ENCODE data around the gene GATA6. TPM values are rescaled to one million over a fixed set of nuclear protein-coding genes. Genes with fewer than 3 reads are reported as not detected.

The GATA6 gene
- total and polyA plus RNA-seq, 7 experiments from 2014 or later, result 0.19 to 0.44 TPM; not detected in 5

- ChIA-PET CTCF (no interaction called here), POLR2A (no interaction called here)
These were observed 16.5 kb downstream of the GATA6 start for GRCh38 chr18:22185771-22186386.

DNA sequence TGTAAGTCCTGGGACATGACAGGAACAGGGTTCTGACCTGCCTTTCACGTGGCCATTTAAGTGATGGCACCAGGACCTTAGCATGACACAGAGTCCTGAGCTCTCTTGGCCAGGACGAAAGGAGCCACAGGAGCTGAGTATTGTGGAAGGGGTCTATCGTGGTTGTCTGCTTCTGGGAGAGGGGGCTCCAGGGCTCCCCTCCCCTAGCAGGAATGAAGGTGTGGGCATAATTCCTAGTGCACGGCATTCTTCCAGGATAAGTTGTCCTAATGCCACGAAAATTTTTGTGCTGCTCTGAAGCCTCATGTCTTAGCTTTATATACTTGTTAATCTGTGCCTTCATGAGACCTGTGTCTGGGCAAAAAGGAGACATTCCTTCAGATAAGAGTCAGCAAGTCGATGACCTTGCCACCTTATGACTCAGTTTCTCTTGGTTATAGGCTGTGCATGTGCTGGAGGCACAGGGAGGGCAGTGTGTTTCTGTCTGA lies 17.1 kb downstream of the GATA6 start:
- Histone ChIP-seq H3K9me3 (ENCODE audit: control insufficient read depth in 2 of 3, low read length in 3 of 3) (no peaks in the 10 kb centered on the region), H3K27me3 (ENCODE audit: control insufficient read depth in 2 of 2, insufficient read depth in 2 of 2, low read length in 2 of 2) (peaks cover 0 to 3% of the 10 kb centered on the region in 2 donors), H3K27ac (ENCODE audit: low read depth, low read length) (no peak overlapping the region), H3K36me3 (ENCODE audit: control insufficient read depth in 2 of 3, insufficient read depth in 3 of 3, low read length in 3 of 3) (no peaks in the 10 kb centered on the region), H3K4me3 (ENCODE audit: low read length) (no peak overlapping the region), H3K4me1 (ENCODE audit: control insufficient read depth in 2 of 2, insufficient read depth in 2 of 2, low read length in 2 of 2) (no peaks in the 10 kb centered on the region)
- POLR2A ChIA-PET, result no interaction called here
- DNase-seq (no peak), ATAC-seq (no peak)
- Mint-ChIP-seq H3K4me3 (no peak overlapping the region), H3K9me3 (peaks cover 0 to 8% (median 0%) of the 10 kb centered on the region in 11 donors), H3K4me1 (peaks cover 0 to 4% (median 0%) of the 10 kb centered on the region in 7 donors), H3K27ac (no peak overlapping the region), H3K27me3 (peaks cover 5 to 32% (median 25%) of the 10 kb centered on the region in 5 donors), H3K36me3 (no peaks in the 10 kb centered on the region)
- intact Hi-C loops (cut with micrococcal nuclease), result no loop called here
- CTCF ChIA-PET, result no interaction called here

More at GRCh38 chr18:22185771-22186386, 16.5 kb downstream of the GATA6 start:
- Mint-ChIP-seq H3K9me3 (peaks cover 0 to 8% (median 0%) of the 10 kb centered on the region in 11 donors), H3K27ac (no peak overlapping the region), H3K36me3 (no peaks in the 10 kb centered on the region), H3K4me1 (peaks cover 0 to 3% (median 0%) of the 10 kb centered on the region in 7 donors), H3K4me3 (no peak overlapping the region), H3K27me3 (peaks cover 5 to 36% (median 24%) of the 10 kb centered on the region in 5 donors)
- ATAC-seq (no peak), DNase-seq (no peak)
- no peak overlapping the region for H3K27ac ChIP-seq (ENCODE audit: low read depth, low read length)
- no peak overlapping the region for H3K4me3 ChIP-seq (ENCODE audit: low read length)
- peaks cover 0 to 3% of the 10 kb centered on the region in 2 donors for H3K27me3 ChIP-seq (ENCODE audit: control insufficient read depth in 2 of 2, insufficient read depth in 2 of 2, low read length in 2 of 2)
- no peaks in the 10 kb centered on the region for H3K4me1 ChIP-seq (ENCODE audit: control insufficient read depth in 2 of 2, insufficient read depth in 2 of 2, low read length in 2 of 2)
- no peaks in the 10 kb centered on the region for H3K9me3 ChIP-seq (ENCODE audit: control insufficient read depth in 2 of 3, low read length in 3 of 3)
- H3K36me3 ChIP-seq (ENCODE audit: control insufficient read depth in 2 of 3, insufficient read depth in 3 of 3, low read length in 3 of 3), result no peaks in the 10 kb centered on the region
- intact Hi-C loops (cut with micrococcal nuclease), result no loop called here

- ATAC-seq, result no peak
- H3K4me1 Mint-ChIP-seq, result peaks cover 0 to 4% (median 0%) of the 10 kb centered on the region in 7 donors
These were observed 19.3 kb downstream of the GATA6 start for GRCh38 chr18:22188559-22189267.

DNA sequence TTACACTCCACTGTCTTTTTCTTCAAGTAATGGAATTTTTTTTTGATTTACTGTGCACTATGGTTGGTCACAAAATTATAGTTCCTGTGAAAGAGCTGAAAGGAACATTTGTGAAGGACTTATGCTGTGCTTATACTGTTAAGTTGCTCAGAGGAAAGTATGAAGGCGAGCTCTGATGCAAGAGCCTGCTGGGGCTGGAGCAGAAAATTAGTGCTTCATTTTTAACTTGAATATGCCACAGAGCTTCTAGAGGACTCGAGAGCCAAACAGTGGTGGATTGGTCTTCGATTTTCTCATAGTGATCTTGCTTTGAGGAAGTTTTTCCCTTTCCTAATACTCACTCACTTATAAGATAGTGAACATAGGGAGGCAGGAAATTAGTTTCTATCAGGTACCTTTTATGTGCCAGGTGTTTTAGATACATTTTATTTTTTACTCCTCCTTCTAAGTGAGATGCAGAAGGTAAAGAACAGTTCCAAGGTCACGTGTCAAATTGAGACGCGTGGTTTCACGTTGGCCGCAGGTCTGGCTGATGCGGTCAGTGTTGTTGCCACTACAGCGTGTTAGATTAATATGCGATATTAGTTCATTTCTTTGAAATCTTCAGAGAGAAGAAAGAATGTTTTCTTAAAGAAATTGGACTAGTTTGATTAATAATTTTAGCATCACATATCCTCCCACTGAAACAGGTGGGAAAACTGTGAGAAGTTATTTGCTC lies 20.2 kb downstream of the GATA6 start:
- peaks cover 0 to 4% (median 0%) of the 10 kb centered on the region in 7 donors for H3K4me1 Mint-ChIP-seq
- peaks cover 0 to 8% (median 0%) of the 10 kb centered on the region in 11 donors for H3K9me3 Mint-ChIP-seq
- ATAC-seq (no peak), DNase-seq (no peak)
- Histone ChIP-seq H3K4me1 (ENCODE audit: control insufficient read depth in 2 of 2, insufficient read depth in 2 of 2, low read length in 2 of 2) (no peaks in the 10 kb centered on the region), H3K27me3 (ENCODE audit: control insufficient read depth in 2 of 2, insufficient read depth in 2 of 2, low read length in 2 of 2) (peaks cover 0 to 3% of the 10 kb centered on the region in 2 donors), H3K27ac (ENCODE audit: low read depth, low read length) (no peak overlapping the region), H3K36me3 (ENCODE audit: control insufficient read depth in 2 of 3, insufficient read depth in 3 of 3, low read length in 3 of 3) (no peaks in the 10 kb centered on the region), H3K9me3 (ENCODE audit: control insufficient read depth in 2 of 3, low read length in 3 of 3) (no peaks in the 10 kb centered on the region), H3K4me3 (ENCODE audit: low read length) (no peak overlapping the region)
- H3K27ac Mint-ChIP-seq, result no peak overlapping the region
- no peak overlapping the region for H3K4me3 Mint-ChIP-seq
- peaks cover 13 to 35% (median 24%) of the 10 kb centered on the region in 5 donors for H3K27me3 Mint-ChIP-seq
- intact Hi-C loops (cut with micrococcal nuclease), result no loop called here
- ChIA-PET CTCF (no interaction called here), POLR2A (no interaction called here)
- no peaks in the 10 kb centered on the region for H3K36me3 Mint-ChIP-seq

More at GRCh38 chr18:22188559-22189267, 19.3 kb downstream of the GATA6 start:
- intact Hi-C loops (cut with micrococcal nuclease), result no loop called here
- no peaks in the 10 kb centered on the region for H3K36me3 ChIP-seq (ENCODE audit: control insufficient read depth in 2 of 3, insufficient read depth in 3 of 3, low read length in 3 of 3)
- ChIA-PET CTCF (no interaction called here), POLR2A (no interaction called here)
- no peak overlapping the region for H3K27ac Mint-ChIP-seq
- no peak overlapping the region for H3K4me3 ChIP-seq (ENCODE audit: low read length)
- H3K27me3 ChIP-seq (ENCODE audit: control insufficient read depth in 2 of 2, insufficient read depth in 2 of 2, low read length in 2 of 2), result peaks cover 0 to 3% of the 10 kb centered on the region in 2 donors
- H3K9me3 ChIP-seq (ENCODE audit: control insufficient read depth in 2 of 3, low read length in 3 of 3), result no peaks in the 10 kb centered on the region
- no peak overlapping the region for H3K27ac ChIP-seq (ENCODE audit: low read depth, low read length)
- no peaks in the 10 kb centered on the region for H3K36me3 Mint-ChIP-seq
- peaks cover 0 to 8% (median 0%) of the 10 kb centered on the region in 11 donors for H3K9me3 Mint-ChIP-seq
- H3K27me3 Mint-ChIP-seq, result peaks cover 13 to 35% (median 24%) of the 10 kb centered on the region in 5 donors
- no peak for DNase-seq
- H3K4me1 ChIP-seq (ENCODE audit: control insufficient read depth in 2 of 2, insufficient read depth in 2 of 2, low read length in 2 of 2), result no peaks in the 10 kb centered on the region
- no peak overlapping the region for H3K4me3 Mint-ChIP-seq

DNA sequence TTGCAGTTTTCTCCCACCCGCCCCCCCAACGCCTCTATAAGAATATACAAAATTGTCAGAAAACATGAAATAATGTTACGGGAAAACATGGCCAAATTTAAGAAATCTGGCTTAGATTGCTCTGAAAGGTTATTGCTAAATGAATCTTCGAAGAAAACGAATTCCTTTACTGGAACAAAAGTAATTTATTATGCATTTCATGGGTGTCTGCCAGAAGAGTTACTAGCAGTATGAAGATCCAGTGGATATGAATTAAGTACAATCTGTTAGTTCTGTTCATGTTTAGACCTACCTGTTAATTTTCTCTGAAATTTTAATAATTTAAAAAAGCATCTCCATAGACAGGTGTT lies 21.9 kb downstream of the GATA6 start:
- POLR2A ChIA-PET, result no interaction called here
- Histone ChIP-seq H3K9me3 (ENCODE audit: control insufficient read depth in 2 of 3, low read length in 3 of 3) (no peaks in the 10 kb centered on the region), H3K4me3 (ENCODE audit: low read length) (no peak overlapping the region), H3K27ac (ENCODE audit: low read depth, low read length) (no peak overlapping the region), H3K36me3 (ENCODE audit: control insufficient read depth in 2 of 3, insufficient read depth in 3 of 3, low read length in 3 of 3) (no peaks in the 10 kb centered on the region), H3K27me3 (ENCODE audit: control insufficient read depth in 2 of 2, insufficient read depth in 2 of 2, low read length in 2 of 2) (peaks cover 0 to 3% of the 10 kb centered on the region in 2 donors), H3K4me1 (ENCODE audit: control insufficient read depth in 2 of 2, insufficient read depth in 2 of 2, low read length in 2 of 2) (no peaks in the 10 kb centered on the region)
- Mint-ChIP-seq H3K9me3 (peaks cover 0 to 5% (median 0%) of the 10 kb centered on the region in 11 donors), H3K27me3 (peaks cover 13 to 36% (median 25%) of the 10 kb centered on the region in 5 donors), H3K4me3 (no peak overlapping the region), H3K4me1 (peaks cover 0 to 4% (median 0%) of the 10 kb centered on the region in 7 donors), H3K36me3 (no peaks in the 10 kb centered on the region), H3K27ac (no peak overlapping the region)
- no peak for ATAC-seq
- DNase-seq, result no peak
- intact Hi-C loops (cut with micrococcal nuclease), result no loop called here
- CTCF ChIA-PET, result no interaction called here

GRCh38 chr18:22191923-22192322 lies 22.5 kb downstream of the GATA6 start:
- H3K4me1 Mint-ChIP-seq, result peaks cover 0 to 4% (median 0%) of the 10 kb centered on the region in 7 donors
- ChIA-PET CTCF (no interaction called here), POLR2A (no interaction called here)
- DNase-seq, result no peak
- H3K27ac ChIP-seq (ENCODE audit: low read depth, low read length), result no peak overlapping the region
- no peak for ATAC-seq
- no peaks in the 10 kb centered on the region for H3K4me1 ChIP-seq (ENCODE audit: control insufficient read depth in 2 of 2, insufficient read depth in 2 of 2, low read length in 2 of 2)
- H3K36me3 Mint-ChIP-seq, result no peaks in the 10 kb centered on the region
- intact Hi-C loops (cut with micrococcal nuclease), result no loop called here
- H3K27me3 ChIP-seq (ENCODE audit: control insufficient read depth in 2 of 2, insufficient read depth in 2 of 2, low read length in 2 of 2), result peaks cover 0 to 3% of the 10 kb centered on the region in 2 donors
- H3K9me3 Mint-ChIP-seq, result peaks cover 0 to 5% (median 0%) of the 10 kb centered on the region in 11 donors
- H3K9me3 ChIP-seq (ENCODE audit: control insufficient read depth in 2 of 3, low read length in 3 of 3), result no peaks in the 10 kb centered on the region
- no peak overlapping the region for H3K27ac Mint-ChIP-seq
- no peak overlapping the region for H3K4me3 Mint-ChIP-seq
- H3K4me3 ChIP-seq (ENCODE audit: low read length), result no peak overlapping the region
- peaks cover 13 to 36% (median 25%) of the 10 kb centered on the region in 5 donors for H3K27me3 Mint-ChIP-seq
- no peaks in the 10 kb centered on the region for H3K36me3 ChIP-seq (ENCODE audit: control insufficient read depth in 2 of 3, insufficient read depth in 3 of 3, low read length in 3 of 3)
